Measurements from ENCODE around the gene MAD1L1.

Gene MAD1L1

DNA sequence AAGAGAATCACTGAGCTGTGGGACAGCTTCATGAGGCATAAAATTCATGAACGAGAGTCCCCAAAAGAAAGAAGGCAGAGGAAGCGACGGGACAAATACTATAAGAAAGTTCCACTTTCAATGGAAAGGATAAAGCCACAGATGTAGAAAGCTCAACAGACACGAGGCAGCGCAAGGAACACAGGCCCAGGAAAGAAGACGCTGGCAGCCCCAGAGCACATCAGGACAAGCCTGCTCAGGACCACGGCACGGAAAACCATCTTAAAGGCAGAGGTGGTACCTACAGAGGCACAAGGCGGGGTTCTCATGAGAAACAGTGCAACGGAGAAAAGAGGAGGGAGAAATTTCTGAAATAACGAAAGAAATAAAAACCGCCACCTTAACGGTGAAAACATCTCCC, 273.4 kb downstream of the MAD1L1 start:
- DNase-seq (ENCODE audit: low read depth in 3 of 3, low spot score in 1 of 3) = no peak

DNA sequence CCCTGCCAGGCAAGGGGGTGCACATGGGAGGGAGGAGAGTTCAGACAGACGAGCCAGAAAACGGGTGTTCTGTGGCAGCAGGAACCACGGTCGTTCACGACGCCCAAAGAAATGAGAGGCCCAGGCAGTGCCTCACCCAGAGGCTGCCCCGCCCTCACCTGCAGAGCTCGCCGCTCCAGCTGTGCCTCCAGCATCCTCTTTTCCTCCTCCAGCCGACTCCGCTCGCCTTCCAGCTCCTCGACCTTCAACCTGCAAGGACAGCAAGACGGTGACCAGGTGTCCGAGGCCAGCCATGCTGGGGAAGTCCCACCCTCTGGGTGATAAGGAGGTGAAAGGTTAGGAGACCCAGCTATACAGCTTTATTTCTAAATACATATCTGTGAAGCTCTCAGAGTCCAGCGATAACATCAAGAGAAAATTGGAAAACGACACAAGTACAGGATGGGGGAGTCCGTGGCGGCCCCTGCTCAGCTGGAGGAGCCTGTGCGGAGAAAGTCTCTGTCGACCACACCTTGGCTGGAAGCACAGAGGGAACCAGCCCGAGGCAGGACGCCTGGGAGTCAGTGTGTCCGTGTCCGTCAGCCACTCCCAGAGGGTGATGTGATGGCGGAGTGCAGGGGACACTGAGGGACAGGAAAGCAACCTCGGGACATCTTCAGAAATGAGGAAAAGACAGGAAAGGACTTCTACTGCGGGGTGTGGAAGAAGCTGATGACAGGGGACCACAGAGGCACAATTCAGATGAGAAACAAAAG, 275.1 kb downstream of the MAD1L1 start:
- no peak for DNase-seq (ENCODE audit: low read depth in 3 of 3, low spot score in 1 of 3)

DNA sequence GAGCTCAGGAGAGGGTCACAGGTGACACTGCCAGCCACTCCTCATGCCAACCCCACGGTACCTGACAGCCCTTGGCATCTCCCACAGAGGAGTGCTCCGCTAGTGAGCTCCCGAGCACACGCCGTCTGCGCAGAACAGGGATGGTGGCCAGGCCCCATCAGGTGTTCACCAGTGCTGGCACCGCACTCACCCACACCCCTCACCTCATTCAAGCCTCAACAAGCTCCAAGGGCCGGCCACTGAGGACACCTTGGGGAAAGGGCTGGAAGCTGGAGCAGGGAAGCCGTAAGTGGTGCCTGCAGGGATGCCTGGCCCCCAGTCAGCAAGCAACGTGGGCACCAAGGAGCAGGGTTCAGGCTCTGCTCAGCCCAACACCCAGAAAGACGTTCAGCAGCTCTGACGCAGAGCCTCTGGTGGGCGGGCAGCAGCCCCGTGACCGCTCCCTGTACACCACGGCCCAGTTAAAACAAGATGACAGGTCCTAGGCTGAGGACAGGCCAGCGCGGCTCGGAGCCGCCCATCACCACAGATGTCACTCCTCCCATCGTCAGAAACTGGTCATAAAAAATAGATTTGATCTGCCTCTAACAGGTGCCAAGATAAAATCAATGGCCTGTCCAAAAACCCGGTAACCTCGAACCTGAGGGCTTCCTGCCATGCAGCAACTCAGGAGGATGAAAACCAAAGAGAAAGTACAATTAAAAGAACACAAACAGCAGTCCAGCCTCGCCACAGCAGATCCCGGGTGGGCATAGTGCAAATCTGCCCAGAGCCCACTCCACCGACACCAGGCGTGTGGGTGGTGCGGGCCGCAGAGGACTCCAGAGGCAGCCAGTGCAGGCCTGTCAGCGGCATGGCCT, 275.9 kb downstream of the MAD1L1 start:
- DNase-seq (ENCODE audit: low read depth in 3 of 3, low spot score in 1 of 3) = no peak

DNA sequence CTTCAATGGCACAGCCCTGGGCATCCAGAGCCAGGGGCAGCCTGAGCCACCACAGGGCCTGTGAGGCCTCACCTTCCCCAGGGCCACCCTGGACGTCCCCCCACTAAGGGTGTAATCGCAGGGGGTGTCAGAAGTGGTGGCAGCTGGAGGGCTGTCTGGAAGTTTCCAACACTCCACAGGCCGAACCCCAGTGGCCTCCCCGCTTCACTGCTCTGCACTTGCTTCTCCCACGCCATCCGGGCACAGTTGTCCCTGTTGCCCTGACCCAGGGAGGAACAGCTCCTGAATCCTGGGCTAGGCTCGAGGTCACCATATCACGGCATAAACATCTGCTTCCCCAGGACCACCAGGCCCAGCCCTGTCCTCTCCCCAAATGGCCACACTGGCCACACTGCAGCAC, 276.6 kb downstream of the MAD1L1 start:
- no peak for DNase-seq (ENCODE audit: low read depth in 3 of 3, low spot score in 1 of 3)

GRCh38 chr7:1954366-1955004, 278.3 kb downstream of the MAD1L1 start:
- no peak for DNase-seq (ENCODE audit: low read depth in 3 of 3, low spot score in 1 of 3)

- no peak for DNase-seq (ENCODE audit: low read depth in 3 of 3, low spot score in 1 of 3)
These were observed 279.2 kb downstream of the MAD1L1 start for GRCh38 chr7:1953199-1954190.

DNA sequence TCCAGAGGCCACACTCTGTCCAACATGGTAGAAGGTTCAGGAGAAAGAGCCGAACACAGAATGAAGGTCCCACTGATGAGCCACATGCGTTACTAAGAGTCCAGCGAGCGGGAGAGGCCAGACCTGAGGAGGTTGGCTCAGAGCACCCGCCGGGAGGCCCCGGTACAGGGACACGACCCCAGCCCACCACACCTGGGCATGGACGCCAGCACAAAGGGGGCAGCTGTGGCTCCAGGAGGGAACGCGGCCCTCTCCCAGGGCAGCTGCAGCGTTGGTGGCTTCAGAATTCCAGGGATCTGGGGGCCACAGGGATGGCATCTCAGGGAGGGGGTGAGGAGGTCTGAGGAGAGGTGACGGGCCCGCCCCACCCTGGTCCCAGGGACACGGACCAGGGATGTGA, 280.0 kb downstream of the MAD1L1 start:
- DNase-seq (ENCODE audit: low read depth in 3 of 3, low spot score in 1 of 3) = no peak

DNA sequence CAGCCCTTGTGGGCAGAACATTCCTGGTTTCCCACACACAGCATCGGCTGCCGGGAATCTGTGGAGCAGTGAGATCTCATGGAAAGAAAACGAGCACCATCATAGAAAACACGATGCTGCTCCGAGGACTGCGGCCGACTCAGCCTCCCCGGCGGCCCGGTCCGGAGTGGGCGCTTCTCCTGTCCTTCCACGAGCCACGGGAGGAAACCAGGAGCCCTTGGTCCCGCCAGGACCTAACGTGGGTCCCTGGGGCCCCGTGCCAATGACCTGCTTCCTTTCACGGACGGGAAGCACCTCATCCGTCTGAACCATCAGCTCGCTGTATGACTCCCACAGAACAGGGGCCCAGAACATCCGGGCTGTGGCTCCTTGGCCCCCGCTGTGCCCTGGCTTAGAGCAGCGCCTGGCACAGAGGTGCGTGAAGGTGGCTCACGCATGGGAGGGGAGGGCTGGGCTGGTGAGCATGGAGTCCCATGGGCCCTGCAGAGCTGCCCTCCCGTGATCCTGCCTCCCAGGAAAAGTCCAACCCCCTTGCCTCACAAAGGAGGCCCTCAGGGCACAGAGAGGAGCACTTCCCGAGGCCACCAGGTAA, 280.5 kb downstream of the MAD1L1 start:
- DNase-seq (ENCODE audit: low read depth in 3 of 3, low spot score in 1 of 3) = no peak

DNA sequence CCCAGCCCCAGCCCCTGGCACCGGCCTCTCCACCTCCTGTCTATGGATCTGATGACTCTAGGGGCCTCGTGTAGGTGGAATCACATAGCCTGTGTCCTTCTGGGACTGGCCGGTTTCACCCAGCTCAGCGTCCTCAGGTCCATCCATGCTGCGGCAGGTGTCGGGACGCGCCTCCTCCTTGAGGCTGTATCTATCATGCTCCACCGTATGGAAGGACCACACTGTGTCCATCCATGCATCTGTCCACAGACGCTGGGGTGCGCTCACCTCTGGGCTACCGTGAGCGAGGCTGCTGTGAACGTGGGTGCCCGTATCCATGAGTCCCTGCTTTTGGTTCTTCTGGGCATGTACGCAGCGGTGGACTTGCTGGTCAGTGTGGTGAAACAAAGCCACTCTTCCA, 281.1 kb downstream of the MAD1L1 start:
- no peak for DNase-seq (ENCODE audit: low read depth in 3 of 3, low spot score in 1 of 3)

DNA sequence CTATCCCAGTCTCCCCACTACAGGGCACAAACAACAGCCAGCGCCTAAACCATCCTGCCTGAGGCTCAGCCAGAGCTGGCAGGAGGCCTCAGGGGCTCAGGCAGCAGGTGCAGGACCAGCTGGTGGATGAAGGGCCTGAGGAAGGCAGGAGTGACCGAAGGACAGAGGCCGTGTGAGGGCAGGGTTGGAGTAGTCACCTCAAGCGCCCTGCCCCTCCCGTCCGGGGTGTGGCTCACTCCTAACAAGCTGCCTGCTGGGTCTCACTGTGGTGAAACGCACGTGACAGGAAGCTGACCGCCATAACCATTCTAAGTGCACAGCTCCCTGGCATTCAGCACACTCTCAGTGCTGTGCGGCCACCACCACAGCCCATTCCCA, 281.6 kb downstream of the MAD1L1 start:
- DNase-seq (ENCODE audit: low read depth in 3 of 3, low spot score in 1 of 3) = no peak

DNA sequence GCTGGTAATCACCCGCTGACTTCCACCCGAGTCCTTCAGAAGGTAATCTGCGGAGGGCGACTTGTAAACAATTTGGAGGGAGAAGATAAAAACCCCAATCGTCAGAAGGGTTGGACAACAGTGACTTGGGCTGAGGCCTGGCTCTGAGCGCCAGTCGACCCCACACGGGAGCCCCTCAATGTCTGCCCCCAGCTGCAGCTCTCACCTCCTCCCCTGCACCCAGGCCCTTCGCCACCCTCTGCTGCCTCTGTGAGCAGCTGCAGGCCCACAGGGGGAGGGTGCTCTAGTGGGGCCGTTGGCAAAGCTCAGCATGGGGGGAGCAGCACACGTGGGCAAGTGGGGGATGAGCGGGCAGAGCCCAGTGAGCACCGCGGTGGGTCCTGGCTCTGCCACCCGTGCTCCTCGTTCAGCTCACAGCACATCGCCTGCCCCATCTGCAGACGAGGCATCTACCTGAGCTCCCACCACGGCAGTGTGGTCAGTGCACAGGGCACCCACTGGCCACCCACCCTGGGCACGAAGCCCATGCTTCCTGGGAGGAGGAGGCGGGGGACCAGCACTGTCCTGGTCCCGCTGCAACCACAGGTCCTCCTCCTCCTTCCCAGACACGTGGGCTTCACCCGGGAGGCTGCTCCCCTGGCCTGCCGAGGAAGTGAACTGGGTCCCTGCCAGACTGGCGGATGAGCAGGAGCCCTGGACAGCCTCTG, 282.1 kb downstream of the MAD1L1 start:
- DNase-seq (ENCODE audit: low read depth in 3 of 3, low spot score in 1 of 3) = no peak

DNA sequence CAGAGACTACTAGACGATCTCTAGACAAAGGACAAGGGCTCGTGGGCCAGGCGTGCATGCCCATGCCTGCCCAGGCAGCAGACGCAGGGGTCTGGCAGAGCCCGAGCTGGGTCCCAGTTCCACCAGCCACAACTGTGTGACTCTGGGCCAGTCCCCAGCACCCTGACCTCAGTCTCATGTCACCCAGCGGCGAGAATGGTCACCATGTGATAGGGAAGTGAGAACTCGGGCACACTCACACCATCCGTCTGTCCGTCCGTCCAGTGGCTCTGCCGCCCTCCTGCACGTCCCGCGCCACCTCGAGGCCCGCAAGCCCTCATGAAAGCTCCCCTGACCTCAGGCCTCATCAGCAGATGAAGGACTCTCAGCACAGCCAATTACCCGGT, 282.7 kb downstream of the MAD1L1 start:
- no peak for DNase-seq (ENCODE audit: low read depth in 3 of 3, low spot score in 1 of 3)

DNA sequence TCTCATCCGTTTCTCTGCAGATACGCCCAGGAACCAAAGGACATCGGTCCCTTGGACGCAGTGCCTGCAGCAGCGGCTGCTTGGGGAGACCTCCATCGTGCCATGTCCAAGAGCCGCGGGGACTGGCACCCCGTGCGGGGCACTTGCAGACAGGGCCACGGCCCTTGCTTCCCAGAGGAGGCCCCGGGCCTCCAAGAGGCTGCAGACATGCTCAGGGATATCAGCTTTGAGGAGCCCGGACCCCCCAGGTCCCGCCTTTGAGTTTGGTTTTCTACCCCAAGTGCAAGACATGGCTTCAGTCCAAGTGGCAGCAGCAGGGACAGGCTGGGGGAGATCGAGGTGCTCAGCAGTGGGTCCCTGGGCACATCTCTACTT, 283.1 kb downstream of the MAD1L1 start:
- DNase-seq (ENCODE audit: low read depth in 3 of 3, low spot score in 1 of 3) = no peak

DNA sequence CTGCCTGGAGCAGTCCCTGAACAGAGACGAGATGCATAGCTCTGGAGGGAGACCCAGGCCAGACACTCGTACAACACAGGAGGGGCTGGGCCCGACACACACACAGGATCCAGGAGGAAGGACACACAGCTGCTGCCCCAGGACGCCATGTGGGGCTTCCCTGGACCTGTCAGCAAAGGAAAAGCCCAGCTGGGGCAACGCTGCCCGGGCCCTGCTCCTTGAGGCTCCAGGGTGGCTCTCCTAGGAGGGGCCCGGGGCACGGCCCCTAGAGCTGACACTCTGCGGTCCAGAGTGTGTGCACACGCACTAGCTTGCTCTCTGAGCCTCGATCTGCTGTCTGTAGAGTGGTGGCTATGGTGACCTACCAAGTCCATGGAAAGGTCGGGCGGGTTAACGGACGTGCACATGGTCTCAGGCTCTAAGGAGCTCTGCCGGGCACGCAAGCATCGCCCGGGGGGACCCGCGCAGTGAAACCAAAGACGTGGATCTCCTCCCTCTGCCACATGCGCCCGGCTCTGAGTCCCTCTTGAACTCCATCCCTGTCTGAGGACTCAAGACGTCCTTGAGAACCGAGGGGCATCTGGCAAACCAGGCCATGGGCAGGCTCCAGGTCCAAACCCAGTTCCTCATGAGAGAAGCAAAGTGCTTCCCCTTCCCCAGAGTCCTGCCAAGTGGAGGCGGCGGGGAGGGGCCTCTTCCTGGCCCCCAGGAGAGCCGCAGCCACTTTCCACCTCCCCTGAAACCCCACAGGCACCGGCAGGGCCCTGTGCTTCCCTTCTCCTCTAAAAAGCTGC, 283.7 kb downstream of the MAD1L1 start:
- DNase-seq (ENCODE audit: low read depth in 3 of 3, low spot score in 1 of 3) = no peak

DNA sequence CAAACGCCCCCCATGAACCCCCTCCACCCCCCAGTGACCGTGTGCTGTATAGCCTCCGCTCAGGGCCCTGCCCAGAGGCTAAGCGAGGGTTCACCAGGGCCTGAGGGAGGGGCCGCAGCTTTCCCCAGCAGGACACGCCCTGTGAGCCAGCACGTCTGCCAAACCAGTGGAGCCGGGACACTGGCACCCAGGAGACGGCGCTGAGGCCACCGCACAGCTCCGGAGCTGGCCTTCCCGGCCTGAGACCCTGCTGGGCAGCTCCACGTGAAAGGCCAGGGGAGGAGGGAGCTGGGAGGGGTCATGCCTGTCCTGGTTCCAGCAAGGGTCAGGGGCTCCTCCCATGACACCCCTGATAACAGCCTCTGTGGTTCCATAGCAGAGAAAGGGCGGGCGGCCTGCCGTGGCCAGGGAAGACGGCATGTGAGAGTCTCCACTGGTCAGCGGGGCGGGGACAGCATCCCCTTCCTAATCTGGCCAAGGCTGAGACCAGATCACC, 284.4 kb downstream of the MAD1L1 start:
- DNase-seq (ENCODE audit: low read depth in 3 of 3, low spot score in 1 of 3) = no peak

GRCh38 chr7:1947586-1948217, 285.0 kb downstream of the MAD1L1 start:
- no peak for DNase-seq (ENCODE audit: low read depth in 3 of 3, low spot score in 1 of 3)

DNA sequence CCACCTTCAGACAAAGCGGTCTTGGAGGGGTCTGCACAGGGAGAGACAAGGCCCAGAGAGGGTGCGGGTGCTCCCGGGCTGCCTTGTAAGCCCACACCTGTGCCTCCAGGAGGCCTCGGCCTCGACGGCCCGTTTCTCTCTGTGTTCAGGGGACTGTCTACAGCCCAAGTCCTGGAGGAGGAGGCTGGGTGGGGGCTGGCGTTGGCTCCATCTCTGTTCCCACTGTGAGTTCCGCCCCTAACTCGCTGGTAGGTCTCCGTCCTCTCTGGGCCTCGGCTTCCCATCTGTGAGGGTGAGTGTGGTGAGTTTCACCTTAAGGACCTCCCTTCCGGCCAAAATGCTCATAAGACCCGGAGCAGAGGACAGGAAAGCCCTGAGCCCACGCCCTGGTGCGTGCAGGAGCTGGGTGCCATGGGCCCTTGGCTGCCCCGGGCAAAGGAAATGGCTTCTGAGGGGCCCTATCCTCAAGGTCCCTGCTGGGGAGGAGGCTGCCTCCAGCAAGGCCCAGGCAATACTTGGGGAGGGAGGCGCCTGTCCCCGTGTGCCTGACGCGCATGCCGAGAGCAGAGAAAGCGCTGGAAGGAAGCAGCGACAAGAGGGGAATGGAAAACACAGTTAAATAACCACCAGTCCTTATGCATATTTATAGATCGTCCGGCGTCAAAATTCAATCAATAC, 285.8 kb downstream of the MAD1L1 start:
- DNase-seq (ENCODE audit: low read depth in 3 of 3, low spot score in 1 of 3) = no peak

Measured in stimulated activated CD4-positive, alpha-beta T cell treated with anti-CD3 and anti-CD28 coated beads, TNF-alpha, amount 100 ng/mL, for 1 hour (primary cell).